GM18861 (cell line): ENCODE measurements around the gene EMC8.
A peak's percentile ranks its signal among the peaks of the same experiment; 100 is the strongest.

Source experiments
- ATAC-seq: cut with Tn5 transposase; IDR thresholded peaks from one replicate; pipeline ENCODE4 v1.9.1; 2021; ENCODE audit not compliant: unreplicated experiment

Gene EMC8

GRCh38 chr16:85757341-85757822 is 42.0 kb downstream of the EMC8 start:
- peak; percentile 27 for ATAC-seq

GRCh38 chr16:85755929-85756768 is 43.2 kb downstream of the EMC8 start:
- peak; percentile 37 for ATAC-seq

- ATAC-seq: no peak
These were observed 44.9 kb downstream of the EMC8 start for GRCh38 chr16:85754413-85754812.

GRCh38 chr16:85753976-85754375 is 45.4 kb downstream of the EMC8 start:
- ATAC-seq: no peak

- ATAC-seq: no peak
These were observed 45.8 kb downstream of the EMC8 start for GRCh38 chr16:85753559-85753958.

GRCh38 chr16:85752511-85753420 is 46.6 kb downstream of the EMC8 start:
- peak; percentile 24 for ATAC-seq

GRCh38 chr16:85751698-85752501 is 47.4 kb downstream of the EMC8 start:
- ATAC-seq: no peak

GRCh38 chr16:85750827-85751697 is 48.3 kb downstream of the EMC8 start, which contains the start of gene C16orf74:
Gene C16orf74 (minus strand): TSS chr16:85751096. CDS start chr16:85735217, 15,879 bp downstream.
- ATAC-seq: no peak

- ATAC-seq: no peak
These were observed 49.1 kb downstream of the EMC8 start for GRCh38 chr16:85750146-85750826.

- no peak for ATAC-seq
These were observed 49.6 kb downstream of the EMC8 start for GRCh38 chr16:85749771-85750145.

GRCh38 chr16:85746460-85747215 is 52.7 kb downstream of the EMC8 start:
- ATAC-seq: no peak

GRCh38 chr16:85738923-85739715 is 60.2 kb downstream of the EMC8 start:
- no peak for ATAC-seq

GRCh38 chr16:85736921-85737320 is 62.4 kb downstream of the EMC8 start:
- ATAC-seq: no peak

- ATAC-seq: no peak
These were observed 63.4 kb downstream of the EMC8 start for GRCh38 chr16:85735946-85736345.

GRCh38 chr16:85735225-85735635 is 64.1 kb downstream of the EMC8 start:
- peak; percentile 79 for ATAC-seq

GRCh38 chr16:85734311-85735017 is 64.9 kb downstream of the EMC8 start:
- ATAC-seq: no peak

- no peak for ATAC-seq
These were observed 65.5 kb downstream of the EMC8 start for GRCh38 chr16:85733839-85734170.
